RWPE1 (cell line): Measurements from ENCODE around the gene MTHFSD.

Experiments
- CTCF ChIA-PET: fragments of 350-600 bp; sonication (Branson Sonifier 250); formaldehyde crosslinking; extraction: SDS; loops from one replicate; lab custom pipeline; 2021; lab: Yijun Ruan, JAX
- POLR2A ChIA-PET: fragments of 400-600 bp; formaldehyde crosslinking; extraction: SDS; loops from one replicate; lab custom pipeline; 2020; ENCODE audit warnings: antibody characterized with exemption; ENCODE audit not compliant: low non-redundant PET; lab: Yijun Ruan, JAX
- DNase-seq: peaks from one replicate; pipeline ENCODE4 v3.0.0; 2012; ENCODE audit warnings: low spot score
- H3K27ac ChIP-seq: fragments of 450-650 bp; 2 replicates; pipeline ENCODE4 v1.5.1; 2017
- TF ChIP-seq, protein P1 (sequence below): fragments of 450-650 bp; conservative IDR thresholded peaks from 2 replicates; pipeline ENCODE4 v1.5.1; 2017; ENCODE audit warnings: low read depth, mild to moderate bottlenecking

MTHFSD gene

GRCh38 chr16:86512860-86513470, 42.1 kb downstream of the MTHFSD start:
- DNase-seq, result no peak
- CTCF ChIA-PET, result no interaction called here
- no peak overlapping the region for H3K27ac ChIP-seq
- TF ChIP-seq, protein P1, sequence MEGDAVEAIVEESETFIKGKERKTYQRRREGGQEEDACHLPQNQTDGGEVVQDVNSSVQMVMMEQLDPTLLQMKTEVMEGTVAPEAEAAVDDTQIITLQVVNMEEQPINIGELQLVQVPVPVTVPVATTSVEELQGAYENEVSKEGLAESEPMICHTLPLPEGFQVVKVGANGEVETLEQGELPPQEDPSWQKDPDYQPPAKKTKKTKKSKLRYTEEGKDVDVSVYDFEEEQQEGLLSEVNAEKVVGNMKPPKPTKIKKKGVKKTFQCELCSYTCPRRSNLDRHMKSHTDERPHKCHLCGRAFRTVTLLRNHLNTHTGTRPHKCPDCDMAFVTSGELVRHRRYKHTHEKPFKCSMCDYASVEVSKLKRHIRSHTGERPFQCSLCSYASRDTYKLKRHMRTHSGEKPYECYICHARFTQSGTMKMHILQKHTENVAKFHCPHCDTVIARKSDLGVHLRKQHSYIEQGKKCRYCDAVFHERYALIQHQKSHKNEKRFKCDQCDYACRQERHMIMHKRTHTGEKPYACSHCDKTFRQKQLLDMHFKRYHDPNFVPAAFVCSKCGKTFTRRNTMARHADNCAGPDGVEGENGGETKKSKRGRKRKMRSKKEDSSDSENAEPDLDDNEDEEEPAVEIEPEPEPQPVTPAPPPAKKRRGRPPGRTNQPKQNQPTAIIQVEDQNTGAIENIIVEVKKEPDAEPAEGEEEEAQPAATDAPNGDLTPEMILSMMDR, result no peak
- POLR2A ChIA-PET, result no interaction called here

- TF ChIP-seq, protein P1, result no peak
- H3K27ac ChIP-seq, result no peak overlapping the region
- CTCF ChIA-PET, result interaction anchor here (1.5 kb wide), 1 partner anchor 551 kb away, joined by 3 read pairs; no protein-coding TSS in a partner anchor
- POLR2A ChIA-PET, result no interaction called here
- DNase-seq, result no peak
Measured at GRCh38 chr16:86512301-86512859, 42.7 kb downstream of the MTHFSD start.

DNA sequence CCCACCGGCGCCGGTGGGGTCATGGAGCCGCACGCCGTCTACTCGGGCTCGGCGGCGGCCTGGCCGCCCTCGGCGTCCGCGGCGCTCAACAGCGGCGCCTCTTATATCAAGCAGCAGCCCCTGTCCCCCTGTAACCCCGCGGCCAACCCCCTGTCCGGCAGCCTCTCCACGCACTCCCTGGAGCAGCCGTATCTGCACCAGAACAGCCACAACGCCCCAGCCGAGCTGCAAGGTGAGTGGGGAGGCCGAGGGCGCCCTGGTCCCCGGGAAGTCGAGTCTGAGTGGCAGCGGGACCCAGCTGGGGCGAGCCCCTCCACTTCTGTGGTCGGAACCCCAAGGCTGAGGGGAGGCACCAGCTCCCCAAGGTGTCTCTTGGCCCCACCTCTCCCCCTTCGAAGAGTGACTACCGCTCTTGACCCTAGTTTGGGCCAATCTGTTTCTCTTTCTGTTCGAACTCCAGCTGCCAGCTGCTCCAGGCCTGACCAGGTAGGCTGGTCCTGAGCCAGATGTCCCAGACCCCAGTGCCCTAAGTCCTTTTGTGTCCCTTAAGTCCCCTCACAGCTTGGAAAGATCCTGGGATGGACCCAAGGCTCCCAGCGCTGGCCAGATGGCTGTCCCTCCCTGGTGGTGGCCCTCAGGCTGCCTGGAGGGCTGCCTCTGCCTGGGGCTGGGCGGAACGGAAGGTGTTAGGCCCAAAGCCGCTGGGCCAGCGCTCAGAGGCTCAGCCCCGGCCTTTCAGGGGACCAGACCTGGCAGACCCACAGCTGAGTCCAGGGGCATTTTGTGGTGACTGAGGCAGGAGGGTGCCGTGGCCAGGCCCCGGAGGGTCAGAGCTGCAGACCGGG, 43.5 kb downstream of the MTHFSD start:
- TF ChIP-seq, protein P1, result no peak
- DNase-seq, result no peak
- H3K27ac ChIP-seq, result no peak overlapping the region
- POLR2A ChIA-PET, result no interaction called here
- CTCF ChIA-PET, result interaction anchor here (0.6 to 1.5 kb wide), 4 partner anchors 8 to 566 kb away, joined by 3 to 8 read pairs (median 4); no protein-coding TSS in a partner anchor

DNA sequence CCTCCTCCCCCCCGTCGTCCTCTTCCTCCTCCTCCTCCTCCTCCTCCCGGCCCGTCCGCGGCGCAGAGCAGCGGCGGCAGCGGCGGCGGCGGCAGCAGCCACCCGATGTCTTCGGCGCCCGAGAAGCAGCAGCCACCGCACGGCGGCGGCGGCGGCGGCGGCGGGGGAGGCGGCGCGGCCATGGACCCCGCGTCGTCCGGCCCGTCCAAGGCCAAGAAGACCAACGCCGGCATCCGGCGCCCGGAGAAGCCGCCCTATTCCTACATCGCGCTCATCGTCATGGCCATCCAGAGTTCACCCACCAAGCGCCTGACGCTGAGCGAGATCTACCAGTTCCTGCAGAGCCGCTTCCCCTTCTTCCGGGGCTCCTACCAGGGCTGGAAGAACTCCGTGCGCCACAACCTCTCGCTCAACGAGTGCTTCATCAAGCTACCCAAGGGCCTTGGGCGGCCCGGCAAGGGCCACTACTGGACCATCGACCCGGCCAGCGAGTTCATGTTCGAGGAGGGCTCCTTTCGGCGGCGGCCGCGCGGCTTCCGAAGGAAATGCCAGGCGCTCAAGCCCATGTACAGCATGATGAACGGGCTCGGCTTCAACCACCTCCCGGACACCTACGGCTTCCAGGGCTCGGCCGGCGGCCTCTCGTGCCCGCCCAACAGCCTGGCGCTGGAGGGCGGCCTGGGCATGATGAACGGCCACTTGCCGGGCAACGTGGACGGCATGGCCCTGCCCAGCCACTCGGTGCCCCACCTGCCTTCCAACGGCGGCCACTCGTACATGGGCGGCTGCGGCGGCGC, 44.4 kb downstream of the MTHFSD start, which contains the start of gene FOXF1:
Gene FOXF1, plus strand, starts transcription at position 63 of the 797 bp plus-strand sequence. Its CDS starts 43 bp downstream, at position 106.
- ChIA-PET POLR2A (no interaction called here), CTCF (interaction anchor here (0.6 to 1.5 kb wide), 3 partner anchors 9 to 689 kb away, joined by 3 to 8 read pairs (median 3); no protein-coding TSS in a partner anchor)
- TF ChIP-seq, protein P1, result no peak
- no peak within 1 kb of the TSS for H3K27ac ChIP-seq
- DNase-seq, result no peak

GRCh38 chr16:86509759-86510464, 45.1 kb downstream of the MTHFSD start:
- DNase-seq, result no peak
- ChIA-PET CTCF (interaction anchor here (0.6 to 1.5 kb wide), 6 partner anchors 10 to 688 kb away, joined by 3 to 8 read pairs (median 4); no protein-coding TSS in a partner anchor), POLR2A (no interaction called here)
- H3K27ac ChIP-seq, result no peak overlapping the region
- TF ChIP-seq, protein P1, result no peak
